CD14-positive monocyte (primary cell): Measurements from ENCODE around the gene SLC22A17. TPM values are rescaled to one million over a fixed set of nuclear protein-coding genes. Genes with fewer than 3 reads are reported as not detected.

Experiments
- DNase-seq, 3 donors: peaks; one replicate each; pipeline ENCODE4 v3.0.0-alpha.2; 2011 to 2022
- H2AFZ ChIP-seq: 2 replicates; pipeline ENCODE4 v1.6.0; 2012; ENCODE audit warnings: mild to moderate bottlenecking, low read depth, low read length, inconsistent platforms; ENCODE audit not compliant: insufficient read depth, poor library complexity, severe bottlenecking
- H3K27ac ChIP-seq, 2 donors: 1 replicate in 1 of 2; 2 replicates in 1 of 2; pipeline ENCODE4 v1.5.1; 2012 to 2013; ENCODE audit warnings: low read length in 2 of 2, control low read depth in 1 of 2, inconsistent platforms in 1 of 2, low read depth in 1 of 2, mild to moderate bottlenecking in 1 of 2
- H3K27me3 ChIP-seq, 2 donors: one replicate each; pipeline versions ENCODE4 v1.6.0 to v1.6.1; 2011 to 2013; ENCODE audit warnings: low read length in 2 of 2; ENCODE audit not compliant: control insufficient read depth in 2 of 2, insufficient read depth in 2 of 2
- H3K36me3 ChIP-seq, 2 donors: replicated peaks in 1 of 2; 1 replicate in 1 of 2; 2 replicates in 1 of 2; pipeline versions ENCODE4 v1.5.1 to v1.6.1; 2012 to 2013; ENCODE audit warnings: low read length in 2 of 2, control low read depth in 1 of 2, inconsistent platforms in 1 of 2, mild to moderate bottlenecking in 1 of 2; ENCODE audit not compliant: insufficient read depth in 2 of 2, control insufficient read depth in 1 of 2
- H3K4me1 ChIP-seq, 2 donors: 1 replicate in 1 of 2; 2 replicates in 1 of 2; pipeline versions ENCODE4 v1.5.1 to v1.6.1; 2012 to 2013; ENCODE audit warnings: low read length in 2 of 2, control low read depth in 1 of 2, inconsistent platforms in 1 of 2, mild to moderate bottlenecking in 1 of 2, moderate library complexity in 1 of 2; ENCODE audit not compliant: insufficient read depth in 2 of 2, control insufficient read depth in 1 of 2
- H3K4me2 ChIP-seq: replicated peaks from 2 replicates; pipeline ENCODE3; 2012; ENCODE audit warnings: low read length, moderate library complexity, mild to moderate bottlenecking; ENCODE audit not compliant: poor library complexity, severe bottlenecking; ENCODE audit errors: extremely low read depth
- H3K4me3 ChIP-seq, 3 experiments: fragments of 200-600 bp in 1 of 3; sonication (generic) in 1 of 3; replicated peaks in 1 of 3; 1 replicate in 2 of 3; 2 replicates in 1 of 3; pipeline ENCODE4 v1.5.1; 2011 to 2013; ENCODE audit warnings: low read length in 3 of 3, mild to moderate bottlenecking in 3 of 3, control low read depth in 2 of 3, low read depth in 2 of 3, inconsistent platforms in 1 of 3, moderate library complexity in 1 of 3
- H3K79me2 ChIP-seq: 2 replicates; pipeline ENCODE4 v1.6.0; 2012; ENCODE audit warnings: mild to moderate bottlenecking, control low read depth, inconsistent platforms, low read length, moderate library complexity; ENCODE audit not compliant: insufficient read depth
- H3K9ac ChIP-seq: 2 replicates; pipeline ENCODE4 v1.6.0; 2017; ENCODE audit warnings: low read length, mild to moderate bottlenecking; ENCODE audit not compliant: insufficient read depth, poor library complexity, severe bottlenecking
- H3K9me3 ChIP-seq, 2 donors: replicated peaks in 1 of 2; 1 replicate in 1 of 2; 2 replicates in 1 of 2; pipeline versions ENCODE4 v1.5.1 to v1.6.1; 2012 to 2013; ENCODE audit warnings: low read length in 2 of 2, control low read depth in 1 of 2; ENCODE audit not compliant: control insufficient read depth in 1 of 2, insufficient read depth in 1 of 2
- H4K20me1 ChIP-seq: 2 replicates; pipeline ENCODE4 v1.6.0; 2012; ENCODE audit warnings: mild to moderate bottlenecking, low read length, control low read depth, moderate library complexity; ENCODE audit not compliant: insufficient read depth
- H3K27ac Mint-ChIP-seq, 7 donors: one replicate each; pipeline ENCODE4 v1.8.0; 2020; ENCODE audit warnings: mild to moderate bottlenecking in 7 of 7, mixed read lengths in 7 of 7, moderate library complexity in 6 of 7, inconsistent platforms in 2 of 7
- H3K27me3 Mint-ChIP-seq, 3 donors: one replicate each; pipeline ENCODE4 v1.8.0; 2021 to 2022; ENCODE audit warnings: low read depth in 3 of 3, mild to moderate bottlenecking in 3 of 3, mixed read lengths in 3 of 3, moderate library complexity in 3 of 3, inconsistent platforms in 1 of 3
- H3K36me3 Mint-ChIP-seq, 2 donors: one replicate each; pipeline ENCODE4 v1.8.0; 2020; ENCODE audit warnings: mixed read lengths in 2 of 2, inconsistent platforms in 1 of 2, mild to moderate bottlenecking in 1 of 2
- H3K4me1 Mint-ChIP-seq: one replicate; pipeline ENCODE4 v1.8.0; 2020; ENCODE audit warnings: mild to moderate bottlenecking, mixed read lengths
- H3K4me3 Mint-ChIP-seq, 2 donors: one replicate each; pipeline ENCODE4 v1.8.0; 2020; ENCODE audit warnings: mild to moderate bottlenecking in 2 of 2, mixed read lengths in 2 of 2, moderate library complexity in 1 of 2
- H3K9me3 Mint-ChIP-seq, 7 donors: one replicate each; pipeline ENCODE4 v1.8.0; 2020 to 2022; ENCODE audit warnings: mixed read lengths in 7 of 7, mild to moderate bottlenecking in 6 of 7, moderate library complexity in 6 of 7, inconsistent platforms in 2 of 7
- CTCF ChIP-seq: fragments of 200-600 bp; IDR thresholded peaks from one replicate; pipeline ENCODE4 v1.8.0; 2022; ENCODE audit warnings: antibody characterized with exemption, mild to moderate bottlenecking
- WGBS: methylation state at CpG from one replicate; pipeline ENCODE4 v1.1.5; 2013; ENCODE audit warnings: missing lambda C conversion rate; ENCODE audit not compliant: insufficient coverage; 5-methylcytosine and 5-hydroxymethylcytosine counted together
- intact Hi-C, 2 donors: fragments of 100-400 bp; cut with micrococcal nuclease; formaldehyde crosslinking; loops; one replicate each; pipeline versions ENCODE4 v1.15.0 to v1.15.1; 2023
- polyA plus RNA-seq, 3 donors: library from polyadenylated mRNA; depleted of rRNA in 1 of 3; unstranded in 2 of 3; stranded (reverse) in 1 of 3; fragments of 300-500 nt in 2 of 3; fragments of >200 nt in 1 of 3; fragmentation: Illumina TruSeq in 2 of 3; gene quantifications; 1 replicate in 2 of 3; 2 replicates in 1 of 3; pipeline ENCODE4 v1.2.3, GENCODE V29; 2012 to 2021

The SLC22A17 gene
- polyA plus RNA-seq, 3 donors, result not detected

GRCh38 chr14:23299211-23299957 lies 53.3 kb downstream of the SLC22A17 start:
- Histone ChIP-seq H3K9me3 (no peaks in the 10 kb centered on the region), H3K4me3 (peak overlapping the region in 1 of 3 experiments; percentile 83), H2AFZ (no peak overlapping the region), H3K4me1 (peaks cover 33 to 49% of the 10 kb centered on the region in 2 donors), H3K4me2 (peak overlapping the region; percentile 77), H3K36me3 (peaks cover 18 to 31% of the 10 kb centered on the region in 2 donors), H3K27me3 (no peaks in the 10 kb centered on the region), H3K27ac (peak overlapping the region in 1 of 2 donors; percentile 96), H4K20me1 (no peaks in the 10 kb centered on the region), H3K79me2 (peaks cover 20% of the 10 kb centered on the region), H3K9ac (no peak overlapping the region)
- H3K36me3 Mint-ChIP-seq, result peaks cover 22 to 38% of the 10 kb centered on the region in 2 donors
- H3K4me3 Mint-ChIP-seq, result no peak overlapping the region
- intact Hi-C loops, result no loop called here
- WGBS, result no CpG with 5 or more reads among the region's 2 CpGs
- no peaks in the 10 kb centered on the region for H3K27me3 Mint-ChIP-seq
- peak overlapping the region in 6 of 7 donors; percentile 35 to 99 (median 83) for H3K27ac Mint-ChIP-seq
- H3K4me1 Mint-ChIP-seq, result peaks cover 39% of the 10 kb centered on the region
- peak; percentile 24 for TF ChIP-seq CTCF
- peak in 2 of 3 donors; percentile 11 to 12 for DNase-seq
- peaks cover 0 to 2% (median 0%) of the 10 kb centered on the region in 7 donors for H3K9me3 Mint-ChIP-seq

DNA sequence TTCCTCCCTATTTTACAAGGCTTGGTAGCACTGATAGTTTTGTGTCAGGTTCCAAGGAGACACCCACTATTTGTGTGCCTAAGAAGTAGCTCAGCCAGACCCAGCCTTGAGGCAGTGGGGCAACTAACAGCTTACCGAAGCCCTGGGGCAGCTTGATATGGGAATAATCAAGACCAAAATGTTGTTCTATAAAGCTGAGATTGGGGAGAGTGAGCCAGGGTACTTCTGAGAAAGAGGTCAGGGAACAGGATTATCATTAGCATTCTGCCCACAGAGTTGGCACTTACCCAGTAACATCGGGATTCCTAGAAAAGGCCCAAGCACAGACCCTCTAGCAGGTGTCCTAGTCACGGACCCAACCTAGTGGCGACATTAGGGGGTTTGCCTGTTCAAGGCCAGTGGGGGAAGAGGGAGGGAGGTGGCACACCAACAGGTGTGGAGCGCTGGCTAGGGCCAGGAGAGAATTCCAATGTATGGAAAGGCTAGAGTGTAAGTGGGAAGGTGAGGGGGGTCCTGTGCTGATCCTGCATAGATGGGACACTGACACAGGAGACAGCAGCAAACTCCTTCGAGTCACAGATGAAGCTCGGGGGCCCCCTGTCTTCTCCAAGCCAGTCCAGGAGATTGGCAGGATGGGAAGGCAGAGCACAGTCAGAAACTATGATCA lies 54.9 kb downstream of the SLC22A17 start:
- H3K9me3 Mint-ChIP-seq, result peaks cover 0 to 2% (median 0%) of the 10 kb centered on the region in 7 donors
- H3K27ac Mint-ChIP-seq, result peak overlapping the region in 4 of 7 donors; percentile 5 to 73 (median 62)
- H3K4me2 ChIP-seq, result no peak overlapping the region
- H3K36me3 ChIP-seq, result peaks cover 18 to 31% of the 10 kb centered on the region in 2 donors
- 95% methylated on average over 3 of the region's 7 CpGs for WGBS
- peaks cover 39% of the 10 kb centered on the region for H3K4me1 Mint-ChIP-seq
- H3K9ac ChIP-seq, result no peak overlapping the region
- H3K27ac ChIP-seq, result peak overlapping the region in 1 of 2 donors; percentile 53
- no peaks in the 10 kb centered on the region for H3K9me3 ChIP-seq
- H3K27me3 Mint-ChIP-seq, result peaks cover 3 to 9% (median 3%) of the 10 kb centered on the region in 3 donors
- H3K4me1 ChIP-seq, result peaks cover 30 to 45% of the 10 kb centered on the region in 2 donors
- intact Hi-C loops, result no loop called here
- TF ChIP-seq CTCF, result no peak
- no peaks in the 10 kb centered on the region for H3K27me3 ChIP-seq
- no peak overlapping the region for H3K4me3 Mint-ChIP-seq
- H3K79me2 ChIP-seq, result peaks cover 20% of the 10 kb centered on the region
- no peak overlapping the region for H2AFZ ChIP-seq
- H4K20me1 ChIP-seq, result no peaks in the 10 kb centered on the region
- DNase-seq, result no peak
- H3K4me3 ChIP-seq, result no peak overlapping the region
- H3K36me3 Mint-ChIP-seq, result peaks cover 22 to 38% of the 10 kb centered on the region in 2 donors
